ENCODE measurements around the gene XXYLT1. TPM values are rescaled to one million over a fixed set of nuclear protein-coding genes. Genes with fewer than 3 reads are reported as not detected.

XXYLT1 gene
- total and polyA plus RNA-seq, 9 of the 15 experiments (the other 6 are each of a cell fraction or from before 2014, with no cell fraction given) = 1.9 to 18.9 (median 15.0) TPM

DNA sequence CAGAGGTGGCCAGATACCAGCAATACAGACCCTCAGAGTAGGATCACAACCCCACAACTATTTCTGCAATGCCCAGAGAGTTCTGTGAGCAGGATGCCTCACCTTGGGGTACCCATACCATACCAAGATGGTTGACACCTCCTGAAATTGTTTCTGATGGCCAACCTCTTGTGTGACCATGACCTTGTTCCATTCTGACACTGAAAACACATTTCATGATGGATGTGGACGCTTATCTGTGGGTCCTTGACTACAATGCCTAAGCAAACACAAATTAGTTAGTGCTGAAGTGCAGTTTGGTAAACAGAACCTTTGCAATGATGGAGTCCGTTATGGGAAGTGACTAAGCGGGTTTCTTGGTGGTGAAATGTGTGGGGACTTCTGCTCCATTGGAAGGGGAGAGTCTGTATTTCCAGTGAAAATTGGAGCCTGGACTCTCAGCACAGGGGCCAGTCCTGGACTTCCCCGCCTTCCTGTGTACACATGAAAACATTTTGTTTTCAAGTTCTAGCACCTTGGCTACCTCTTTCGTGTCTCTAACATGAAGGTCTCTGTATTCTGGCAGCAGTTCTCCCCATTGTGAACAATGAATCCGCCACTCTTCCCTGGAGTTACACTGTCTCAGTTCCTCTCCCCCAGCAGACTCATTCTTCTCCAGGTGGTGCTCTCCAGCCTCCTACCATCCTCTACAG, 106.2 kb downstream of the XXYLT1 start (continued):
- peak; percentile 87; the same call in 1 of the 2 replicates for TF ChIP-seq EP300 (IDR thresholded peaks at IDR 0.05; ENCODE audit: low read length)
- no peak for TF ChIP-seq SMARCB1 (IDR thresholded peaks at IDR 0.05; ENCODE audit: insufficient read length, low read depth)
- TF ChIP-seq, protein P1, sequence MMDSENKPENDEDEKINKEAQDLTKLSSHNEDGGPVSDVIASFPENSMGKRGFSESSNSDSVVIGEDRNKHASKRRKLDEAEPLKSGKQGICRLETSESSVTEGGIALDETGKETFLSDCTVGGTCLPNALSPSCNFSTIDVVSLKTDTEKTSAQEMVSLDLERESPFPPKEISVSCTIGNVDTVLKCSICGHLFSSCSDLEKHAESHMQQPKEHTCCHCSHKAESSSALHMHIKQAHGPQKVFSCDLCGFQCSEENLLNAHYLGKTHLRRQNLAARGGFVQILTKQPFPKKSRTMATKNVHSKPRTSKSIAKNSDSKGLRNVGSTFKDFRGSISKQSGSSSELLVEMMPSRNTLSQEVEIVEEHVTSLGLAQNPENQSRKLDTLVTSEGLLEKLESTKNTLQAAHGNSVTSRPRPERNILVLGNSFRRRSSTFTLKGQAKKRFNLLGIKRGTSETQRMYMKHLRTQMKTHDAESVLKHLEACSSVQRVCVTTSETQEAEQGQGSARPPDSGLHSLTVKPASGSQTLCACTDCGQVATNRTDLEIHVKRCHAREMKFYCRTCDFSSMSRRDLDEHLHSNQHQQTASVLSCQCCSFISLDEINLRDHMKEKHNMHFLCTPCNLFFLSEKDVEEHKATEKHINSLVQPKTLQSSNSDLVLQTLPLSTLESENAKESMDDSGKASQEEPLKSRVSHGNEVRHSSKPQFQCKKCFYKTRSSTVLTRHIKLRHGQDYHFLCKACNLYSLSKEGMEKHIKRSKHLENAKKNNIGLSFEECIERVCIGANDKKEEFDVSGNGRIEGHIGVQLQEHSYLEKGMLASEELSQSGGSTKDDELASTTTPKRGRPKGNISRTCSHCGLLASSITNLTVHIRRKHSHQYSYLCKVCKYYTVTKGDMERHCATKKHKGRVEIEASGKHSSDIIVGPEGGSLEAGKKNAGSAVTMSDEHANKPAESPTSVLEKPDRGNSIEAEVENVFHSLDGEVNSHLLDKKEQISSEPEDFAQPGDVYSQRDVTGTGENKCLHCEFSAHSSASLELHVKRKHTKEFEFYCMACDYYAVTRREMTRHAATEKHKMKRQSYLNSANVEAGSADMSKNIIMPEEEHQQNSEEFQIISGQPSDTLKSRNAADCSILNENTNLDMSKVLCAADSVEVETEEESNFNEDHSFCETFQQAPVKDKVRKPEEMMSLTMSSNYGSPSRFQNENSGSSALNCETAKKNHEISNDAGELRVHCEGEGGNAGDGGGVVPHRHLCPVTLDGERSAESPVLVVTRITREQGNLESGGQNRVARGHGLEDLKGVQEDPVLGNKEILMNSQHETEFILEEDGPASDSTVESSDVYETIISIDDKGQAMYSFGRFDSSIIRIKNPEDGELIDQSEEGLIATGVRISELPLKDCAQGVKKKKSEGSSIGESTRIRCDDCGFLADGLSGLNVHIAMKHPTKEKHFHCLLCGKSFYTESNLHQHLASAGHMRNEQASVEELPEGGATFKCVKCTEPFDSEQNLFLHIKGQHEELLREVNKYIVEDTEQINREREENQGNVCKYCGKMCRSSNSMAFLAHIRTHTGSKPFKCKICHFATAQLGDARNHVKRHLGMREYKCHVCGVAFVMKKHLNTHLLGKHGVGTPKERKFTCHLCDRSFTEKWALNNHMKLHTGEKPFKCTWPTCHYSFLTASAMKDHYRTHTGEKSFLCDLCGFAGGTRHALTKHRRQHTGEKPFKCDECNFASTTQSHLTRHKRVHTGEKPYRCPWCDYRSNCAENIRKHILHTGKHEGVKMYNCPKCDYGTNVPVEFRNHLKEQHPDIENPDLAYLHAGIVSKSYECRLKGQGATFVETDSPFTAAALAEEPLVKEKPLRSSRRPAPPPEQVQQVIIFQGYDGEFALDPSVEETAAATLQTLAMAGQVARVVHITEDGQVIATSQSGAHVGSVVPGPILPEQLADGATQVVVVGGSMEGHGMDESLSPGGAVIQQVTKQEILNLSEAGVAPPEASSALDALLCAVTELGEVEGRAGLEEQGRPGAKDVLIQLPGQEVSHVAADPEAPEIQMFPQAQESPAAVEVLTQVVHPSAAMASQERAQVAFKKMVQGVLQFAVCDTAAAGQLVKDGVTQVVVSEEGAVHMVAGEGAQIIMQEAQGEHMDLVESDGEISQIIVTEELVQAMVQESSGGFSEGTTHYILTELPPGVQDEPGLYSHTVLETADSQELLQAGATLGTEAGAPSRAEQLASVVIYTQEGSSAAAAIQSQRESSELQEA (IDR thresholded peaks at IDR 0.05; ENCODE audit: low read depth) = no peak
- no peak for TF ChIP-seq RBM17 (IDR thresholded peaks at IDR 0.05; ENCODE audit: borderline replicate concordance, low read depth, low read length)
- no peak for TF ChIP-seq NR1H2 (CRISPR knock-in tag; IDR thresholded peaks at IDR 0.05)
- peak; percentile 68 for TF ChIP-seq MECOM (CRISPR knock-in tag; IDR thresholded peaks at IDR 0.05)
- TF ChIP-seq ZNF584 (CRISPR knock-in tag; IDR thresholded peaks at IDR 0.05; ENCODE audit: low read depth) = peak; percentile 77
- TF ChIP-seq MAFK (IDR thresholded peaks at IDR 0.05; ENCODE audit: low read length) = peak; percentile 54; the same call in 1 of the 2 replicates
- no peak for TF ChIP-seq TARDBP (IDR thresholded peaks at IDR 0.05)
- no peak for TF ChIP-seq RBM39 (optimal IDR thresholded peaks at IDR 0.05; ENCODE audit: low read depth, low read length)
- peak; percentile 84 for TF ChIP-seq C11orf30 (IDR thresholded peaks at IDR 0.05; ENCODE audit: low read depth)
- TF ChIP-seq, protein P2, sequence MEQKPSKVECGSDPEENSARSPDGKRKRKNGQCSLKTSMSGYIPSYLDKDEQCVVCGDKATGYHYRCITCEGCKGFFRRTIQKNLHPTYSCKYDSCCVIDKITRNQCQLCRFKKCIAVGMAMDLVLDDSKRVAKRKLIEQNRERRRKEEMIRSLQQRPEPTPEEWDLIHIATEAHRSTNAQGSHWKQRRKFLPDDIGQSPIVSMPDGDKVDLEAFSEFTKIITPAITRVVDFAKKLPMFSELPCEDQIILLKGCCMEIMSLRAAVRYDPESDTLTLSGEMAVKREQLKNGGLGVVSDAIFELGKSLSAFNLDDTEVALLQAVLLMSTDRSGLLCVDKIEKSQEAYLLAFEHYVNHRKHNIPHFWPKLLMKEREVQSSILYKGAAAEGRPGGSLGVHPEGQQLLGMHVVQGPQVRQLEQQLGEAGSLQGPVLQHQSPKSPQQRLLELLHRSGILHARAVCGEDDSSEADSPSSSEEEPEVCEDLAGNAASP (IDR thresholded peaks at IDR 0.05) = no peak
- 0 out of 2 replicates have a peak, but pooled peaks have one; percentile 25 for TF ChIP-seq ZNF444 (CRISPR knock-in tag; IDR thresholded peaks at IDR 0.05)
- TF ChIP-seq HDAC8 (tag; IDR thresholded peaks at IDR 0.05) = peak; percentile 79
- TF ChIP-seq OTX1 (CRISPR knock-in tag; IDR thresholded peaks at IDR 0.05) = no peak
- TF ChIP-seq, protein P3, sequence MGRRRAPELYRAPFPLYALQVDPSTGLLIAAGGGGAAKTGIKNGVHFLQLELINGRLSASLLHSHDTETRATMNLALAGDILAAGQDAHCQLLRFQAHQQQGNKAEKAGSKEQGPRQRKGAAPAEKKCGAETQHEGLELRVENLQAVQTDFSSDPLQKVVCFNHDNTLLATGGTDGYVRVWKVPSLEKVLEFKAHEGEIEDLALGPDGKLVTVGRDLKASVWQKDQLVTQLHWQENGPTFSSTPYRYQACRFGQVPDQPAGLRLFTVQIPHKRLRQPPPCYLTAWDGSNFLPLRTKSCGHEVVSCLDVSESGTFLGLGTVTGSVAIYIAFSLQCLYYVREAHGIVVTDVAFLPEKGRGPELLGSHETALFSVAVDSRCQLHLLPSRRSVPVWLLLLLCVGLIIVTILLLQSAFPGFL (CRISPR knock-in tag; IDR thresholded peaks at IDR 0.05) = 0 out of 2 replicates have a peak, but pooled peaks have one; percentile 3
- peak; percentile 70; the same call in 1 of the 2 replicates for TF ChIP-seq ZBTB17 (CRISPR knock-in tag; IDR thresholded peaks at IDR 0.05)

Measured in K562 (cell line).